ENCODE measurements around the gene TMEM100.
"Not testable (repeated sequence)": the region's sequence is repeated elsewhere in the genome, so short reads cannot be mapped to it uniquely, and the experiment has no call there.

Gene TMEM100

GRCh38 chr17:55683550-55684315 is 38.9 kb downstream of the TMEM100 start:
- DNase-seq (ENCODE audit: low read depth) = no peak

GRCh38 chr17:55681342-55681700 is 41.3 kb downstream of the TMEM100 start:
- DNase-seq (ENCODE audit: low read depth) = no peak

DNA sequence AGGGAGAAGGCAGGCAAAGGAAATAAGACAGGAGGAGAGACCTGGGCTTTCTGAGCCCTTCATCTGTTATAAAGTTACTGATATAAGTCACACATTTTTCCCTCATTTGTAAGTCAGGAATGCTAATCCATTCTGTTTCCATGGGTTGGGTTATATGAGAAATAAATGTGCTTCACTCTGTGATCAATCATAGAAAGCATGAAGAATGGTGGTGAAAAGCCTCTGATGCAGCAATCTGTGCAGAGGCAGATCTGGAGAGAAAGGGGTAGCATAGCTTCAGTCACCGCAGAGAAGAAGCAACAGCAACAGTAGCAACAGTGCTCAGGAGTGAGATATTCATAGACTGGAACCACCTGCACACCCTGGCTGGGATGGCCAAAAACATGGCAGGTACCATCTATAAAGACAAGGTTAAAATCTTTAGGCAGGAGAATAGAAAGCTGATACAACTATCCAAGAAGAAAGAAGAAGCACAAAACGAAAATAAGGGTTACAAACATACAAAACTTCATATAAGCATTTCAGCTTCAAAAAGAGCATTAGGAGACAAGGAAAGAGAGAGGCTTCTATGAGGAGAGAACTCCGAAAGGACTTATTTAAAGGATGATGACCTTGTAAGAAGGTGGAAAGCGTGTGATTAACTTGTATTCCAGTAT is 41.9 kb downstream of the TMEM100 start:
- no peak for DNase-seq (ENCODE audit: low read depth)

DNA sequence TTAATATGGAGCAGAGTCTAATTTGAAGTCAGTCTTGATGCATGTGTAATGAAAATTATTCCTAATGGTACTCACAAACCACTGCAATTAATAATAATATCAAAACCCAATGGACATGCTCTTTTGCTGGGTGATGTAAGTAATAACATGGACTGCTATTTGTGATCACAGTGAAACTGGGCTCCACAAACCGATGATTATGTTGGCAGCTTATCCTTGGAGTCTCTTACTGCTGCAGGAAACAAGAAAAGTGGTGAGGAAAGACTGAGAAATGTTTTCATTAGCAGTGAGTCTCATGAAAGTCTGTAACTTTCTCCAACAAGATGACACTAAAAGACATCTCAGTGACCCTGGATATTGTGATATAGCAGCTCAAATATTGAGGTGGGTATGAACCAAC is 45.2 kb downstream of the TMEM100 start:
- DNase-seq (ENCODE audit: low read depth) = no peak

DNA sequence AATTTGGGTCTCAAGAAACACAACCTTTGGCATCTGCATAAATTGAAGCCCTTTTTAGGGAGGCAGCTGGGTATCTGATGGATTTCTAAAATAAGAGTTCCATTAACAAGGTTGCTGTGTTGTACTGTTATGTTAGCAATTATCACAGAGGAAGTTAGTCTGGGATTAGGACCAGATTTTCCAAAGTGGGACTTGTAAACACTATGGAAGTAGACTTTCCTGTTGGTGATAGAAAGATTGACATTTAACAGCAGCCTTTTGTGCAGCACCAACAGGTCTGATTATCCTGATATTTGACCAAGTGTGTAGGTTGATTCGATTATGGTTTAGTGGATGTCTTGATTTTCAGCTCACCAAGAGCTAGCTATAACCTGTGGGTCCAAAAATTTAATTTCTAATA is 46.4 kb downstream of the TMEM100 start:
- DNase-seq (ENCODE audit: low read depth) = no peak

DNA sequence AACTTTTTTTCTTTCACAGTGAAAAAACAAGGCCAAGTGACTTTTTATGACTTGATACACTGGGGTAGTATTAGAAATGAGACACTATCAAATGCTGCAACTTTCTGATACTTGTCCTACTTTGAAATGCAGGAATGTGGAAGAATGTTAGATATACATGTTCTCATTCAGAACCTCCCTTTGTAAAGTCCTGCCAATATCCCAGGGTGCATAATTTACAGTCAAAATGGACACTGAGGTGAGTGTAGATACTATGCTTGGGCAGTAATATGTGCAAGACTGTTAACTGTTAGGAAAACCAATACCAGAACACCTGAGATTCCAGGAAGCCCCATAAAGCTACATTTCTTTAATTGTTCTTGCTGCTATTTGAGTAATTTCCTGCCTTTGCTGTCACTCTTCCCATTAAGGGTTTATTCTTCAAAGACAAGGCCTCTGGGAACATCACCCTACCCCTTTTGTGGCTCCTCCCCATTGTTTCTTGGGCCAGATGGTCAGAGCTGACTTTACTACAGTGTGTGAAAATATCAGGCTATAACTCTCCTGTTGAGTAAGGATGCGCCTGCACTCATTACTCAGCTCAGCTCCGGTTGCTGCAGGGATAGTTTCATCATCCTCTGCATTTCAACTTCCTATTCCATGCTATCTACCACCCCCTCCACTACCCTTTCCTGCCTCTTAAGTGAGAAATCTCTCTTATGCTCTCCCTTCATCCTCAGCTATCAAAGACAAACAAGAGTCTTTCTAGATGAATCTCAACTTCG is 48.7 kb downstream of the TMEM100 start:
- no peak for DNase-seq (ENCODE audit: low read depth)

DNA sequence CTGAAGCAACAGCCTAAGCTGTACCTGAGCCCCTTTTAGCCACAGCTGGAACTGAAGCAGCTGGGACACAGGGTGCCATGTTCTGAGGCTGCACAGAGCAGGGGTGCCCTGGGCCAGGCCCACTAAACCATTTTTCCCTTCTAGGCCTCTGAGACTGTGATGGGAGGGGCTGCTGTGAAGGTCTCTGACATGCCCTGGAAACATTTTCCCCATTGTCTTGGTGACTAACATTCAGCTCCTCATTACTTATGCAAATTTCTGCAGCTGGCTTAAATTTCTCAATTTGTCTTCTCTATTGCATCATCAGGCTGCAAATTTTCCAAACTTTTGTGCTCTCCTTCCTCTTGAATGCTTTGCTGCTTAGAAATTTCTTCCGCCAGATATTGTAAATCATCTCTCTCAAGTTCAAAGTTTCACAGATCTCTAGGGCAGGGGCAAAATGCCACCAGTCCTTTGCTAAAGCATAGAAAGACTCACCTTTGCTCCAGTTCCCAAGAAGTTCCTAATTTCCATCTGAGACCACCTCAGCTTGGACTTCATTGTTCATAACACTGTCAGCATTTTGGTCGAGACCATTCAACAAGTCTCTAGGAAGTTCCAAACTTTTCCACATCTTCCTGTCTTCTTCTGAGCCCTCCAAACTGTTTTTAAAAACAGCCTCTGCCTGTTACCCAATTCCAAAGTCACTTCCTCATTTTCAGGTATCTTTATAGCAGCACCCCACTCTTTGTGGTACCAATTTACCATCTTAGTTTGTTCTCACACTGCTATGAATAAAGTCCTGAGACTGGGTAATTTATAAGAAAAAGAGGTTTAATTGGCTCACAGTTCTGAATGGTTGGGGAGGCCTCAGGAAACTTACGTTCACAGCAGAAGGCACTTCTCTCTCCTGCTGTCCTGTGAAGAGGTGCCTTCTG is 49.8 kb downstream of the TMEM100 start:
- no peak for DNase-seq (ENCODE audit: low read depth)

DNA sequence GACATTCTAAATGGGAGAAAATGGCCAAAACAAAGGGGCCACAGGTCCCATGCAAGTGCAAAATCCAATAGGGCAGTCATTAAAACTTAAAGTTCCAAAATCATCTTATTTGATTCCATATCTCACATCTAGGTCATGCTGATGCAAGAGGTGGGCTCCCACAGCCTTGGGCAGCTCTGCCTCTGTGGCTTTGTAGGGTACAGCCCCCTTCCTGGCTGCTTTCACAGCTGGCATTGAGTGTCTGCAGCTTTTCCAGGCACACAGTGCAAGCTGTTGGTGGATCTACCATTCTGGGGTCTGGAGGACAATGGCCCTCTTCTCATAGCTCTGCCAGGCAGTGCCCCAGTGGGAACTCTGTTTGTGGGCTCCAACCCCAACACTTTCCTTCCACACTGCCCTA is 50.7 kb downstream of the TMEM100 start:
- not testable (repeated sequence) for DNase-seq (ENCODE audit: low read depth)
